Activated naive CD4-positive, alpha-beta T cell treated with Interleukin-2 at 50 U/mL for 16 hours (primary cell): ENCODE data around the gene TPP2.
A peak's percentile ranks its signal among the peaks of the same experiment; 100 is the strongest.

Experiments used
- DNase-seq: peaks from one replicate; pipeline ENCODE4 v3.0.0-alpha.2; 2020

Gene TPP2

DNA sequence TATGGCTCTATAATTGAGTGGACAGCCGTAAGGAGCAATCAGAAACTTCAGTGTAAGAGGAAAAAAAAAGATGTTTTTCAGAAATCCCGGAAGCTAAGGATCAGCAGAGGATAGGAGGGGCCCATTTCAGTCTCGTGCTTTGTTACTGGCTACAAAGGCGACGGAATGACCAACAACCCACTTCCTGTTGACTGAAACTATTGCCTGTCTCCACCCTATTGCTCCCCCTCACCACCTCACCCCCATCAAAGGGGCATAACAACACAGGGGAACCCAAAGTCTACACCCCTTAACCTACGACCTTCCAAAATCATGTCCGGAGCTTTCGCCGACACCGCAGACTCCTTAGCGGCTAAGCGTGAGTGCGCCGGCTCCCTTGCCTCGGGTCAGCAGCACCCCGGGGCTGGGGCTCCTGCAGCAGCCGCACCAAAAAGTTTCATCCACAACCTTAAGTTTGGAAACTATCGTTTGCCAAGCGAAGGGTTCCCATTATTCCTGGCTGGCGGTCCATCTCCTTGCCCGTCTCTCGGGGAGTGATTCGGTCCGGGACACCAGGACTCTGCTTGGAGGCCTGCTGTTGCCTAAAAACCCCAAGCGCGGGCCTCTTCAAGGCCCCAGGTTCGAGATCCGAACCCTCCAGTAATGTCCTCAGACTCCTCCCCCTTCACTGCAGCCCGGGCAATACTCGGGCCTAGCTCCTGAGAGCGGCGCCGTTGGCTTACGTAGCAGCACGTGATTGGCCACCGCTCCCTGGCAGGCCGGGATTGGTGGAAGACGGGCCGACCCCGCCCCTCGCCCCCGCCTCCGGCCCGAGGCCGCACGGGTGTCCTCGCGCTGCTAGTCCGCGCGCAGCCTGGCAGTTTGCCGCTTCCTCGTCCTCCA, at the start of gene TPP2:
Gene TPP2, plus strand, starts transcription at position 840 of the 882 bp plus-strand sequence. CDS start 53 bp downstream, outside the sequence.
- DNase-seq, result peak; percentile 98

DNA sequence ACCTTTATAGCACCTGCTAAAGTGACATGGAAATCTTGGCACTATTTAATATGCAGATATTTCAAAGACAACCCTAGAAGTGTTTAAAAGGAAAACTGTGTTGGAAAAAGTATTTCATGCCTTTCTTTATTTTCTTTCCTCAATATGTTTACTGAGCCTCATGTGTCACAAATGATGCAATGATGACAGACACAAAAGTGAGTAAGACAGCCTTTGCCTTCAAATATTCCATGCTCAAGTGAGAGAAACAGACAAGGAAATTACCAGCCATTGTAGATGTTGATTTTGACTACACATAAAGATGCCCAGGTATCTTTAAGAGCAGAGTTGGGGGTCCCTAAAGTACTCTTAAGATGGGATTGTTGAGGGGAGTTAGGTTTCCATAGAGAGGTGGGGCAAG, 48.0 kb upstream of the TPP2 start:
- DNase-seq, result no peak

DNA sequence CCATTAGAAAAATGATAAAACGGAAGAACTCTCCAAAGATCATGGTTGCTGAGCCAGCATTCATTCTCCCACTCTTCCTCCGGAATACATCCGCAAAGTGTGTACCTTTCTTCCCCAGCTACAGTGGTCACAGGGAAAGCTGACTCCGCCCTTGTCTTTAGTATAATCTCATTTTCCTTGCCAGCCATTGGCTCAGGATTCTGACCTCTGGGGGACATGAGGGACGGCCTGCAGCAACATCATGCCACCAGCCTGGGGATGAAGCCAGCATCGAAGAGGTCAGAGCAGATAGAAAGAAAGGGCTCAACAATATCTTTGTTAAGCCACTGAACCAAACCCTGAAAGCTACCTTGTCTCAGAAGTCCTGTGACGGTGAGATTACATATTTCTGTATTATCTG, 46.3 kb upstream of the TPP2 start:
- DNase-seq, result no peak

DNA sequence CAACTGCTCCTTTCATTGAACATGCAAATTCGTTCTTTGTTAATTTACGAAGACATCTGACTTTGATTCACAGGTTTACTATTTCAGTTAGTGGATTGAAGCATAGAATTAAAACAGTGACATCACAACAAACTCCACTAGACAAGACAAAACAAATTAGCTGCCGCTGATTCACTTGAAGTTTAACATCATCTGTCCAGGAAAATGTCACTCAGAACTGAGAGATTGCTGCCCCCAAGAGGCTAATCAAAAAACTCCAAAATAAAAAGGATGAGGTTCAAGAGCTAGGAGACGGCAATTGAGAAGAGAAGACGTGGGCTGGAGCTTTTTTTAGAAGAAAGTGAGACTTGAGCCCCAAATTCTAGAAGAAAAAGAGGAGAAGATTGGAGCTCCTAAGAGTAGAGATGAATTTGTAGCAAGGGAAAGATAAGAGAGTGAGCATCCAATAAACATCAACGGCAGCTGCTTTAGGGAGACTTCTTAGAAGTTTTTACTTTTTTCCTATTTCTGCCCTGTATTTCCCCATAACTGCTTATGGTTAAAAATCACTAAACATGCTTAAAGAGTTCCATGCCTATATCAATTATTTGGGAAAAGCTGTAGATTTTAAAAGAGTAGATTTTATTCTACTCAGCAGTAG, 40.8 kb upstream of the TPP2 start:
- DNase-seq, result no peak

DNA sequence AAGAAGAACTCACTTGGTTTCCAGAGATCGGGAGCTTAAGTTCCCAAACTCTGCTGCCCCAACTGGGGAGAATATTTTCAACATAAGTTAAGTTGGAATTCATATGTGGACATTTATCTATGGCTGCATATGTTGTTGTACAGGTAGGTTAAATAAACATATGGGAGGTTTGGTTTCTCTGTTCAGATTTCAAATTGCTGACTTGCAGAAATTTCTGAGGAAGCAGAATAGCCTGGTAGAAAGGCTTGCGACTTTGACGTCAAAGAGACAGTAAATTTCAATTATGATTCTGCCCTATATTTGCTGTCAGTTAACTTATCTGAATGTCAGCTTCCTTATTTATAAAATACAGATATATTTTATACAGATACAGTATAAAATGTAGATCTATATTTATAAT, 40.0 kb upstream of the TPP2 start:
- no peak for DNase-seq

- DNase-seq, result no peak
Measured at GRCh38 chr13:102558029-102558428, 38.8 kb upstream of the TPP2 start.

- no peak for DNase-seq
Measured at GRCh38 chr13:102561933-102562332, 34.9 kb upstream of the TPP2 start.

DNA sequence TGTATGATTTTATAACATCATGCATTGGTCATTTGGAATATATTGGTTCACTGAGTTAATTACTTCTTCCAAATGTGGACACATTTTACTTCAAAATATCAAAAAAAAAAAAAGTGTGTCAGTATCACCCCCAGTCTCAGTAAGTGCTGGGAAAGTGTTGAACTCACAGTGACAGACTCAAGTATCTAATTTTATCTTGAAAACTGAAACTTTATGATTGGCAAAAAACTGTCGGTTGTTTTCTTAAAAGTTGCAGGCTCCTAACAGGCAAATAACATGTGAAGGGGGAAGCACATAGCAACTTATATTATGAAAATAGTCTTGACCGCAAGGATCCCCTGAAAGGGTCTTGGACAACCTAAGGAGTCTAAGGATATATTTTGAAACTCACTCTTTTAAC, 33.5 kb upstream of the TPP2 start:
- no peak for DNase-seq

DNA sequence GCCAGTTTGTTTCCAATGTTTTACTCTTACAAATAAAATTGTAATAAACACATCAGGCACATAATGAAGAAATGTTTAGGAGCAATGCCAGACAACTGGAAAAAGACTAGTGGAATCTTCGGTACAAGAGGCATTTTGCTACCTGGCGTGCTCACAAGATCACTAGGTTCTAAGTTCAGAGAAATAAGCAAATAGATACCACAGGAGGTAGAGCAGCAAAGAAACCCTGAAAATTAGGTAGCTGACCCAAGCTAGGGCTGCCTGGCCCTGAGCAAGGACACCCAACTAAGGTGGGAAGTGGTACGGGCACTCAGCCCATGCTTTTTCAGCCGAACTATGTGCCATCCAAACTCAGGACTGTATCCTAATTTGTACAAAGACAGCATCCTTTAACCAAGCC, 32.2 kb upstream of the TPP2 start:
- no peak for DNase-seq

DNA sequence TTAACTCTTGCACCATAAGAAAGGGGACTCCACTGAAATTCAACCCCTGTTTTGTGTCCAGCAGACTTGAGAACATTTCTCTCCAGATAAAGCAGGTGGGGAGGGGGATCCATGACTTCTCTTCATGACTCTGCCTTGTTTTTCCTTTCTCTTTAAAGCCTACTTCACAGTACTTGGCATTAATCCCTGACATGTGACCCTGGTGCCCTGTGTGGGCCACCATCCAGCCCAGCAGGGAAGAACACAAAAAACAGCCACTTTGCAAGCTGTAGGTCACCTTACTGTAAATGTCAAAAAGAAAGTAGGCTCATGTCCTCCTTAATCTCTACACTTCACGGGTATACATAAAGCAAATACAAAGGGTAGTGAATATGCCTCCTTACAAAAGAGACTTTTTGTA, 30.3 kb upstream of the TPP2 start:
- no peak for DNase-seq

- DNase-seq, result no peak
Measured at GRCh38 chr13:102567857-102568256, 28.9 kb upstream of the TPP2 start.

GRCh38 chr13:102569488-102569887, 27.3 kb upstream of the TPP2 start:
- no peak for DNase-seq

DNA sequence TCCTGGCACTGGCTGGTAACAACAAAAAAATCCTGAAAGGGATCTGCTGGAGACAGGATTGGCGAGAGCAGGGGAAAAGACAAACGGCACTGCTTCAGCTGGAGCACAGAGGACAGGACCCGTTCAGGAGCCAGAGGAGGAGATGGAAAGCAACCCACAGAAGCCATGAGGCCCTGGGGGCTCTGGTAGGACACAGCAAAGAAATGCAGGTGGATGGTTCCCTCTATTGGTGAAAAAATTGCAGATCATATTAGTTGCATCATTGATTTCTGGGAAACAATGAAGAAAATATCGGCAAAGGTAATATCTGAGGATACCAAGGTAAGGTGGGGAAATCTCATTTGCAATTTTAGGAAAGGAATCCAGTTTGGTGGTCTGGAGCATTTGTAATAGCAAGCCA, 25.7 kb upstream of the TPP2 start:
- DNase-seq, result no peak

DNA sequence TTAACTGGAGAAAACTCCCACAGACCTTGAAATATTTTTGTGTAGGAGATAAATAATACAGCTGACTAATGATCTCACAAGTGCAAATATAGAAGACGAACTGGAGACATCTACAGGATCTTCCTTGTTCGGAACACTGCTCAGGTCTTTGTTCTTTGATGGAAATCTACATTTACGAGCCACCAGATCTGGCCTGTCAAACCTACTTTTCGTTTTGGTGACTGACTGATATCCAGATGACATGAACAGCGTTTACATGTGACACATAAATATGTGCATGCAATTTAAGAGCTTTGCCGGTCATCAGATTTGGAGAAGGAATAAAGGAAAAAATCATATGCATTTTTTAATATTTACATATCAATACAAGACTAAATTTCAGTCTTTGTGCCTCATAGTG, 24.5 kb upstream of the TPP2 start:
- no peak for DNase-seq

GRCh38 chr13:102580552-102581169, 16.1 kb upstream of the TPP2 start:
- no peak for DNase-seq

- DNase-seq, result no peak
Measured at GRCh38 chr13:102582256-102582655, 14.5 kb upstream of the TPP2 start.

GRCh38 chr13:102584434-102584833, 12.4 kb upstream of the TPP2 start:
- DNase-seq, result no peak

- no peak for DNase-seq
Measured at GRCh38 chr13:102586615-102587014, 10.2 kb upstream of the TPP2 start.

DNA sequence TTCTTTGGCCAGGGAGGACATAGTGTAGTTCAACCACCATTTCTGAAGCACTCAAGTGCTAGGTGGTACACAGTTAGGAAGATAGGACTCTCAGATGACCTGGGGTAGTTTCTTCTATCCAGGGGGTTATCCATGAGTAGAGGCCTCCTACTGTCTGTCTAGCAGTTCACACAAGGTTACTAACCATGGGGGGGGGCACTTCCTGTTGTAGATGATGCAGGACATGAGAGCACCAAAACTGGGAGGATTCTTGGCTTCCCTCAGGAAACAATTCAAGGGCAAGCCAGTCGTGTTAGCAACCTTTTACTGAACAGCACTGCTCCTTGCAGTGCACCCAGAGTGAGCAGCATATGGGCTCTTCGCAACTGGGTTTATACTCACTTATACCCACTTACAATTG, 8.9 kb upstream of the TPP2 start:
- no peak for DNase-seq

GRCh38 chr13:102589301-102589822, 7.4 kb upstream of the TPP2 start:
- DNase-seq, result no peak

DNA sequence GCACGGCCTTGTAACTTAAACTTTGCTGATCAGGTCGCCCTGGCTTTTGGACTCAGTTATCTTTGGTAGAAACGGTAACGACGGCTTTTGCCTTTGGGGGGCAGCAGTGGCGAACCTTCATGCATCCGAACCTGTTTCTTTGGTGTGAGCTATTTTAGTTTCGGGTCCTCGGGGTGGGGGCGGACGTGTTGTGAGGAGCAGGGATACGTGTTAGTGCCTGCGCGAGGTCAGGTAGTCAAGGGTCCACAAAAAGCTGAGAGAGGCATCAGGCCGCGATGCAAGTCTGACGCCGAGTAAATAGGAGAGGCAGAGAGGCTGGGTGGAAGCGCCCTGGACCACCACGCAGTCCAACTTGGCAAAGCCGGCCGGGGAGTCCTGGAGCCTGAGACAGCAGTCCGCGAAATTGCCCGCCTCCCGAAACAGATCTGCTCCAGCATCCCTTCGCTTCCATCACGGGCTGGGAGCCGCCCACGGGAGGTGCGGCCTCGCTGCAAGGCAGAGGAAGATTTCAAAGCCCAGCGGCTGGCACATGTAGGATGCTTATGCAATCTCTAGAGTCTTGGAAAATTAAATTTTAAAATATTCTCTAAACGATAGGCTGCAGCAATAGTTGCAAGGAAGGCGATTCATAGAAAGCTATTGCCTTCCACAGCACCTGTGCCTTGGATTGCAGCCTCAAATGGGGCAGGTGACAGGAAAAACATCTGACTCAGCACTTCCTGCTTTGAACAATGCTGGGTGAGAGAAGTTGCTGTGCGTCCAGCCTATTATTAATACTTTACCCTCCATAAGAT, 4.6 kb upstream of the TPP2 start:
- peak; percentile 87 for DNase-seq

DNA sequence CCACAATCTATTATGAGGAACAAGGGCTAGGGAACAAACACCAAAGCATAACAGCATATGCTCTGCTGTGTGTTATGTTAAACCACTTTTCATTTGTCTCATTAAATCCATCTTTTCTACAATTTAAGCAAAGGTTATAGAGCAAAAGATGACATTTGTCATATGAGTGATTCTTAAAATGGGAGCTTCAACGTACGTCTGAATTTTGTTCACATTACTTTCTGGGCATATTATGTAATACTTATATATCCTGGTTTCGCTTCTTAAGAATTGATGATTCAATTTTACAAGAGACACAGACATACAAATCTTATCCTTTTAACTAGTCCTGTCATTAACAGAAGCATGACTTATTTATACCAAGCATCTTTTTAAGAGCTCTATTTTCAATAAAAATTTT, 3.3 kb upstream of the TPP2 start:
- DNase-seq, result no peak
